GM12892 (cell line): ENCODE data around the gene TEX9.

Experiments
- POLR2A ChIP-seq: IDR thresholded peaks from 2 replicates; pipeline ENCODE4 v1.6.1; 2011; ENCODE audit warnings: low read depth, low read length, control low read depth
- POLR2AphosphoS5 ChIP-seq: IDR thresholded peaks from 2 replicates; pipeline ENCODE4 v1.6.1; 2011; ENCODE audit warnings: low read depth, low read length, control low read depth
- TAF1 ChIP-seq: IDR thresholded peaks from 2 replicates; pipeline ENCODE4 v1.6.1; 2011; ENCODE audit warnings: low read depth, mild to moderate bottlenecking, control low read depth, low read length, borderline replicate concordance

- TF ChIP-seq POLR2AphosphoS5 (no peak), POLR2A (no peak), TAF1 (no peak)
Observed at GRCh38 chr15:56320316-56320715, 44.9 kb upstream of the TEX9 start.
